GM18870 (cell line): ENCODE data around the gene RYR3.

Experiments used
- ATAC-seq: cut with Tn5 transposase; IDR thresholded peaks from one replicate; pipeline ENCODE4 v1.9.1; 2021; ENCODE audit warnings: moderate library complexity; ENCODE audit not compliant: unreplicated experiment

RYR3 gene

DNA sequence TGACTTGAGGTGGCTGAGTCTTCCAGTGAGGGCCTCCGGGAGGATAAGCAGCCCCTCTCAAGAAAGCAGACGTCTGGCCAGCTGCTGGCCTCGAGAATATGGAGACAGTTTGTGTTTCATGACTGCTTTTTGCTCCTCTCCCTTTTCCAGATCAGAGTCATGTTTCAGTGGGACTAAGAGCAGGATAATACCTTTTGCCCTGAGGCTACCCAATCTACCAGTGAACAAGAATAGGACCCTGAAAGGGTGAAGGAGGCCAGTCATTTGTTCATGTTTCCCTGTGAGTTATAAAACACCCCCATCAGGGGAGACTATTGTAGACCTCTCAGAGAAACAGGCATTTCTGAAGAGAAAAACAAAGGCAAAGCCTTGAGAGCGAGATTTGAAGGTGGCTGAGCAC is 137.4 kb downstream of the RYR3 start:
- no peak for ATAC-seq

DNA sequence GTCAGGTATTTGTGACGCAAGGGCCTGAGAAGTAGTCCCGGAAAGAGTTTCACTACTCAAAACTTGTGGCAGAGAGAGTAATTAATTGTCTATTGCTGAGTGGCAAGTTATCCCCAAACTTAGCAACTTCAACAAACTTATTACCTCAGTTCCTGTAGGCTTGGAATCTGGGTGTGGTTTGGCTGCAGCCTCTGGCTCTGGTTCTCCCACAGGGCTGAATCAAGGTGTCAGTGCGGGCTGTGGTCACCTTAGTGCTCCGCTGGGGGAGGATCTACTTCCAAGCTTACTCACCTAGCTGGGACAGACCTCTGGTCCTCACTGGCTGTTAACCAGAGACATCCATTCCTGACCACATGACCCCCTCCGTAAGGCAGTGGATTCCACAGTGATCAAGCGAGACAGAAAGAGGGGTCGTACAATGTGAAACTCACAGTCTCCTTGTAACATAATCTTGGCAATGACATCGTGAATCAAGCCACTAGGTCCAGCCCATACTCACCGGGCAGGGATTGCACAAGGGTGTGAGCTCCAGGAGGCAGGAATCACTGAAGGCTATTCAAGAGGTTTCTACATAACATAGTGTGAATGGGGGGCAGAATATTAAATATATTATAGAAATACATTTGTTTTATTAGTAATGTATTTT is 138.3 kb downstream of the RYR3 start:
- ATAC-seq = no peak

- ATAC-seq = no peak
Observed at GRCh38 chr15:33449810-33450209, 139.0 kb downstream of the RYR3 start.

GRCh38 chr15:33451385-33451784 is 140.6 kb downstream of the RYR3 start:
- ATAC-seq = no peak

DNA sequence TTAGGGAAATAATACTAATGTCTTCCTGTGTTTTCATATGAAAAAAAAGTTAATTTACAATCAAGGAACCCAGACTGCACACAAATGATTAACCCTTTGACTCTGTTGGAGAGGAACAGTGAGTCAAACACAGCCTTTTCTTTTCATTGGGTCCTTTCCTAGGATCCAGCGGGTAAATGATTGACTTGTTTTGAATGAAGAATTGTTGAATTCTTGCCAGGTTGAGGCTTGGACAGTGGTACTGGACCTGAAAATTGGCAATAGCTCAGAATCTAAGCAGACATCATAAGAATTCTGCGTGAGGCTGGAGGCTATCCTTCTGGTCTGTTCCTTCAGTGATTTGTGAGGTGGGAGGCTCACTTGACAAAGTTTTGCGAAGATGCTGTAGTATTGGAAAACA is 143.0 kb downstream of the RYR3 start:
- ATAC-seq = no peak

- no peak for ATAC-seq
Observed at GRCh38 chr15:33454346-33454745, 143.6 kb downstream of the RYR3 start.

DNA sequence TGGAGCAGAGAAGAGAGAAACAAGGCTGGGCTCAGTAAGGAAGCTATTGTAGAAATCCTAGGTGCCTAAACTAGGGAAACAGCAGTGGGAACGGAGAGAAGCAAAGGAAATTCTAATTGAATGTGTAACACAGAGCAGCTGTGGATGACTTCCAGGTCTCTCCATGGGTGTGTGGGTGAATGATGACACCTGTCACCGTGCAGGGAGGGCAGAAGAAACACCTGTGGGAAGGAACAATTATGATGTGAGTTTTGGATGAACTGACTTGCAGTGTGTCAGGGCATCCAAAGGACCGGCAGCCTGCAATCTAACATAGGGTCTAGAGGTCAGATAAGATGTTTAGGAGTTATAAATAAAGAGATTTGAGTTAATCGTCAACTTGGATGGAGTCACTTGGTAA is 144.2 kb downstream of the RYR3 start:
- ATAC-seq = no peak

DNA sequence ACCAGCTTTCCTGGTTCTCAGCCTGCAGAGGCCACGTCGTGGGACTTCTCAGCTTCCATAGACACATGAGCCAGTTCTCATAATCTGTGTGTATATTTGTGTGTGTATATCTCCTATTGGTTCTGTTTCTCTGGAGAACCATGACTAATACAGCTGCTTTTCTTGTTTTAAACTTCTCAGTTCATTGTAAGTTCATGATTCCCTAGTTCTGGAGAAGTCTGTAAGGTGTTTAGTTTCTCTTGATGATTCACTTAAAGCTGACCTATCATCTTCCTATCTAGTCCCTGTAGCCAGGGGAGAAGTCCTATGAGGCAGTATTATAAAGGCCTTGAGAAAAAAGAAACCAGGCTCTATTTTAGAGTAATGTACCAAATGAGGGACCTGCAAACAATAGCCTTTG is 147.7 kb downstream of the RYR3 start:
- ATAC-seq = no peak

DNA sequence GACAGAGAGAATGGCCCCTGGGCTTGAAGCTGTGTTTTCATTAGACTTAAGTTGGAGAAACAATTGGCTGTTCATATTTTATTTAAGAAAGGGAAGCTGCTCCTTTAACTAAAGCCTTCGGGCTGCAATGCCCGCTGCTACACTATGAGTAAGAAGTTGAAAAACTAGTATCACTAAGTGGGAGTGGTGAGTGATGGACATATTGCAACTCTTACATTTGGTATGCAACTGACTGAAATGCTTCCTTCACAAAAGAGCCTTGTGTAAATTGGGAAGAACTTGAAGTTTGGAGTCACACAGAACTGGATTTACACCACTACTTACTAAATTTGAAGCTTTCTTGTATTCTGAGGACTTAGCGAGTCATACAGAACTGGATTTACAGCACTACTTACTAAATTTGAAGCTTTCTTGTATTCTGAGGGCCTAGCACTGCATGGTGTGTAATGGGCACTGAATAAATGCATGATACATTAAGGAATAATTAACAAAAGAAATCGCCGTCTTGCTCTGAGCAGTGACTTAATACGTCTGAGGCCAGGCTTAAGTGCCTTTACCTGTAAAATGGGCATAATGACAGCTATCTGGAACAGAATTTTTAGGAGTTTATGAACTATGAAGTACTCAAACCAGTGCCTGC is 149.5 kb downstream of the RYR3 start:
- no peak for ATAC-seq

GRCh38 chr15:33461671-33462070 is 150.9 kb downstream of the RYR3 start:
- ATAC-seq = no peak

DNA sequence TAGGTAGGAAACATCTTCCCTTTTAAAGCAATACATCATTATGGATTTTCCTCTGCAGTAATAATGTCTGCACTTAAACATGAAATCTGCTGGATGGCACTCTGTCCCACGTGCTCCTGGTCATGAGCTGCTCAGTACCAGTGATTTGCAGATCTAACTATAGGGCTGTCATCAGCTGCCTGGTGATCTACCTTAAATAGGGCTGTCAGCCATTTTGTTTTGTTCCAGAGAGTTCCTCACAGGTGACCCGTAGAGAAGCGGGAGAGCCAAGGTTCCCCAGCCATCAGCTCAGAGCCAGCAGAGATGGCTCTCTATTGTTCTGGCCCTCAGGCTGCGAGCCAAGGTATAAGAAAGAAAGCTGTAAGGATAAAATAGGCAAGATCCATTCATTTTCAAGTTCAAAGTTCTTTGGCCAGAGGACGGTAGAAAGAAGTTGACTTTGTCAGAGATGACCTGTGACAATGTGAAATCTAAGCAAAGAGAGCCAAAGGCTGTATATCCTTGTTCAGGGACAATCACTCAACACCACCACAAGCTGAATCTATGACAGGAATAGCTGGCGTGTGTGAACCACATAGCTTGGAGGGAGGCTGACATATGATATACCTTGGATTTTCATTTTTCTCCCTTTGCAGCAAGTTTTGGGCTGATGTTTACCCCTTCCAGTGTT is 156.5 kb downstream of the RYR3 start:
- ATAC-seq = no peak

DNA sequence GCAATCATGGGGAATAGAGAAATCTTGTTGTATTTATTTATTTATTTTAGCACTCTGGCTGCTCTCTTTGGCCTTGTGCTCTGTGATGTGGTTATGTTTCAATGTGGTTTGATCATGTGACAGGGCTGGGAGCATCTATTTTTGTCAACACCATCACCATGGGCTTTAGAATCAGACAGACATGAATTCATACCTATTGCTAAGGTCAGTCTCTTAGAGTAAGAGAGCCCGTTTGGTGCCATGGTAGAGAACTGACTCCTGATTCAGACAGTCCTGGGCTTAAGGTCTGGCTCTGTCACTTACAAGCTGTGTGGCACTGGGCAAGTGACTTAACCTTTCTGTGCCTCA is 157.0 kb downstream of the RYR3 start:
- no peak for ATAC-seq

- no peak for ATAC-seq
Observed at GRCh38 chr15:33468740-33469139, 158.0 kb downstream of the RYR3 start.

- ATAC-seq = no peak
Observed at GRCh38 chr15:33473005-33473404, 162.2 kb downstream of the RYR3 start.

GRCh38 chr15:33473714-33474113 is 162.9 kb downstream of the RYR3 start:
- ATAC-seq = no peak

- ATAC-seq = no peak
Observed at GRCh38 chr15:33476076-33476475, 165.3 kb downstream of the RYR3 start.

GRCh38 chr15:33476908-33477307 is 166.1 kb downstream of the RYR3 start:
- no peak for ATAC-seq

GRCh38 chr15:33489335-33489734 is 178.6 kb downstream of the RYR3 start:
- ATAC-seq = no peak

- ATAC-seq = no peak
Observed at GRCh38 chr15:33490703-33491102, 179.9 kb downstream of the RYR3 start.

- no peak for ATAC-seq
Observed at GRCh38 chr15:33492434-33493052, 181.8 kb downstream of the RYR3 start.

DNA sequence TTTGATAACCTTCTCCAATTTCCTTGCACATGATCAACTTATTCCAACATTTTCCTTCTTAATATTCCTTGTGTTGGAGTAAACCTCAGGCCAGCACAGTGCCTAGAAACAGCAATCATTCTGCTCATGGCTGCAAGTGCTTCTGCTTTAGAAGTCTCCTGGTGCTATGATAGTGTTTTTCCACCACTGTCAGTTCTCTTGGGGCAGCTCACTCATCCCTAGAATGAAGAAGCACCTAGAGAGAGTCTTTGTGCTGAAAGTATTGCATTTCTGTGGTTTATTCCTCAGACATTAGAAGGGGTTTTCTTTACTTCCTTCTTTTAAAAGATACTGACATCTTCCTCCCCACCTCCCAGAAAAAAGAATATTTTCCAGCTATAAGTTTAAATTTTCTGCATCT is 183.5 kb downstream of the RYR3 start:
- no peak for ATAC-seq
